K562 (cell line): ENCODE measurements around the gene TNKS2. TPM values are rescaled to one million over a fixed set of nuclear protein-coding genes. Genes with fewer than 3 reads are reported as not detected.

Experiments used
- ATAC-seq: fragments of 200-7000 bp; cut with Tn5 transposase; 3 replicates; pipeline ENCODE4 v1.9.1; 2020; ENCODE audit warnings: moderate library complexity
- BruUV-seq: library from RNA; stranded (reverse); fragments of 400-500 nt; replicated peaks from 2 replicates; lab custom pipeline; 2021; lab: Mats Ljungman, UMichigan
- CTCF ChIA-PET: fragments of 300-600 bp; formaldehyde crosslinking; extraction: SDS; loops from one replicate; lab custom pipeline; 2021; ENCODE audit warnings: low intra/inter-chr PET ratio; lab: Yijun Ruan, JAX
- POLR2A ChIA-PET: fragments of 300-600, 350-650 bp; sonication (Branson Sonifier 250); formaldehyde crosslinking; extraction: SDS; loops from one replicate; lab custom pipeline; 2021; ENCODE audit warnings: antibody characterized with exemption, inconsistent platforms; lab: Yijun Ruan, JAX
- DNase-seq, 4 experiments: peaks; one replicate each; pipeline versions ENCODE4 v3.0.0 to v3.0.0-alpha.2; 2011 to 2018; ENCODE audit warnings: low spot score in 3 of 4, mixed read lengths in 3 of 4; ENCODE audit errors: extremely low read depth in 1 of 4
- FAIRE-seq: peaks from 2 replicates; lab custom pipeline; 2011; peaks lifted over from hg19 to GRCh38; lab: Jason Lieb, UNC
- H2AFZ ChIP-seq: 2 replicates; pipeline ENCODE4 v1.6.0; 2011; ENCODE audit warnings: low read depth, low read length, control low read depth, inconsistent platforms
- H3K27ac ChIP-seq: fragments of 200-600 bp; 3 replicates; pipeline ENCODE4 v1.8.0; 2011; ENCODE audit warnings: low read depth, mild to moderate bottlenecking, control low read depth, inconsistent platforms, low read length, moderate library complexity, mixed read lengths; ENCODE audit errors: extremely low read depth
- H3K27me3 ChIP-seq, 2 experiments: fragments of 300-600 bp in 1 of 2; 2 replicates in 1 of 2; 3 replicates in 1 of 2; pipeline versions ENCODE4 v1.6.0 to v1.8.0; 2011; ENCODE audit warnings: inconsistent platforms in 2 of 2, low read length in 2 of 2, mild to moderate bottlenecking in 1 of 2, mixed read lengths in 1 of 2, moderate library complexity in 1 of 2; ENCODE audit not compliant: control insufficient read depth in 2 of 2, insufficient read depth in 2 of 2
- H3K36me3 ChIP-seq: fragments of 300-600 bp; 3 replicates; pipeline ENCODE4 v1.8.0; 2011; ENCODE audit warnings: mild to moderate bottlenecking, low read length, inconsistent platforms; ENCODE audit not compliant: control insufficient read depth, insufficient read depth
- H3K4me1 ChIP-seq, 2 experiments: fragments of 200-600 bp in 1 of 2; replicated peaks in 1 of 2; 2 replicates in 1 of 2; 3 replicates in 1 of 2; pipeline versions ENCODE4 v1.5.1 to v1.8.0; 2011; ENCODE audit warnings: inconsistent platforms in 2 of 2, low read length in 2 of 2, mild to moderate bottlenecking in 1 of 2, mixed read lengths in 1 of 2, moderate library complexity in 1 of 2; ENCODE audit not compliant: control insufficient read depth in 2 of 2, insufficient read depth in 2 of 2
- H3K4me2 ChIP-seq: 2 replicates; pipeline ENCODE4 v1.6.1; 2011; ENCODE audit warnings: low read length, control low read depth, inconsistent platforms, mixed read lengths; ENCODE audit not compliant: insufficient read depth
- H3K4me3 ChIP-seq: fragments of 200-600 bp; sonication (generic), shearing (Covaris generic); 2 replicates; pipeline ENCODE4 v1.5.1; 2016; ENCODE audit warnings: control low read depth, inconsistent platforms
- H3K79me2 ChIP-seq: fragments of 200-600 bp; 3 replicates; pipeline ENCODE4 v1.8.0; 2011; ENCODE audit warnings: low read length, inconsistent platforms; ENCODE audit not compliant: control insufficient read depth, insufficient read depth
- H3K9ac ChIP-seq, 2 experiments: 2 replicates each; pipeline versions ENCODE4 v1.6.0 to v1.6.1; 2011; ENCODE audit warnings: low read depth in 2 of 2, low read length in 2 of 2, control low read depth in 1 of 2, inconsistent platforms in 1 of 2, mild to moderate bottlenecking in 1 of 2, mixed read lengths in 1 of 2; ENCODE audit not compliant: insufficient read depth in 1 of 2
- H3K9me1 ChIP-seq: one replicate; pipeline ENCODE4 v1.6.0; 2011; ENCODE audit warnings: inconsistent platforms, mild to moderate bottlenecking, low read length, moderate library complexity; ENCODE audit not compliant: control insufficient read depth, insufficient read depth
- H3K9me3 ChIP-seq: replicated peaks from 2 replicates; pipeline ENCODE4 v1.5.1; 2011; ENCODE audit warnings: low read depth, low read length, inconsistent platforms; ENCODE audit not compliant: control insufficient read depth, insufficient read depth
- H4K20me1 ChIP-seq: replicated peaks from 2 replicates; pipeline ENCODE4 v1.6.1; 2011; ENCODE audit warnings: low read length, inconsistent platforms, mixed read lengths; ENCODE audit not compliant: control insufficient read depth, insufficient read depth
- BMI1 ChIP-seq: fragments of 150-350 bp; IDR thresholded peaks from 2 replicates; pipeline ENCODE4 v1.6.1; 2014; ENCODE audit warnings: low read length
- COPS2 ChIP-seq: fragments of 450-650 bp; conservative IDR thresholded peaks from 2 replicates; pipeline ENCODE4 v1.6.1; 2016; ENCODE audit warnings: mild to moderate bottlenecking, moderate library complexity
- KDM4B ChIP-seq, 2 experiments: fragments of 450-650 bp in 1 of 2; sonication (generic) in 1 of 2; IDR thresholded peaks; 2 replicates each; pipeline ENCODE4 v1.6.1; 2016 to 2017; ENCODE audit warnings: borderline replicate concordance in 2 of 2, antibody characterized with exemption in 1 of 2, low read depth in 1 of 2, mild to moderate bottlenecking in 1 of 2
- KDM5B ChIP-seq: fragments of 200-600 bp; sonication (generic); IDR thresholded peaks from 2 replicates; pipeline ENCODE4 v1.6.1; 2012; ENCODE audit warnings: low read depth, mild to moderate bottlenecking, moderate library complexity, low read length, control low read depth, inconsistent platforms; ENCODE audit not compliant: insufficient replicate concordance
- NR4A1 ChIP-seq, 2 experiments: fragments of 250-450 bp in 1 of 2; fragments of 450-650 bp in 1 of 2; sonication (Bioruptor Pico) in 1 of 2; IDR thresholded peaks; 2 replicates each; pipeline versions ENCODE4 v1.4.0 to v1.6.1; 2016 to 2020; ENCODE audit warnings: mild to moderate bottlenecking in 2 of 2, missing compliant biosample characterization in 1 of 2, missing genetic modification characterization in 1 of 2, moderate library complexity in 1 of 2
- SIN3B ChIP-seq: fragments of 450-650 bp; IDR thresholded peaks from 2 replicates; pipeline ENCODE4 v1.6.1; 2017; ENCODE audit warnings: low read depth, mild to moderate bottlenecking, moderate library complexity
- SMARCB1 ChIP-seq: IDR thresholded peaks from 2 replicates; pipeline ENCODE4 v1.6.1; 2011; ENCODE audit warnings: improper control_type of control experiment, low read depth; ENCODE audit not compliant: insufficient read length
- SPI1 ChIP-seq: IDR thresholded peaks from 2 replicates; pipeline ENCODE4 v1.6.1; 2011; ENCODE audit warnings: low read depth, low read length, control low read depth, borderline replicate concordance
- SREBF1 ChIP-seq: fragments of 150-350 bp; IDR thresholded peaks from 2 replicates; pipeline ENCODE4 v1.6.1; 2014; ENCODE audit warnings: antibody characterized with exemption, low read depth, low read length, borderline replicate concordance
- ZC3H11A ChIP-seq: IDR thresholded peaks from 2 replicates; pipeline ENCODE4 v1.6.1; 2012; ENCODE audit warnings: low read depth, low read length, improper control_type of control experiment
- ZNF174 ChIP-seq: fragments of 250-450 bp; sonication (Bioruptor Pico); IDR thresholded peaks from 2 replicates; pipeline ENCODE4 v1.4.0; 2020; ENCODE audit warnings: mild to moderate bottlenecking
- ZNF239 ChIP-seq: fragments of 250-450 bp; sonication (Bioruptor Pico); IDR thresholded peaks from 2 replicates; pipeline ENCODE4 v1.4.0; 2020; ENCODE audit warnings: mild to moderate bottlenecking
- ZNF584 ChIP-seq: fragments of 200-800 bp; sonication (Bioruptor generic); IDR thresholded peaks from 2 replicates; pipeline ENCODE4 v1.6.1; 2016; ENCODE audit warnings: low read depth, mild to moderate bottlenecking, missing genetic modification characterization, missing compliant biosample characterization
- ZNF589 ChIP-seq: fragments of 200-800 bp; sonication (Bioruptor generic); IDR thresholded peaks from 2 replicates; pipeline ENCODE4 v1.6.1; 2016; ENCODE audit warnings: low read depth, missing genetic modification characterization, missing compliant biosample characterization
- WGBS: fragments of 100-300 bp; shearing (Covaris generic); methylation state at CpG from one replicate; pipeline ENCODE4 v1.1.6; 2016; ENCODE audit warnings: low coverage, mixed read lengths; ENCODE audit not compliant: insufficient coverage; ENCODE audit errors: missing lambda C conversion rate; 5-methylcytosine and 5-hydroxymethylcytosine counted together
- in situ Hi-C: fragments of 300-500 bp; cut with MboI; formaldehyde crosslinking; loops from 4 replicates; pipeline ENCODE4 v1.15.0; 2018; ENCODE audit warnings: inconsistent platforms, mixed read lengths
- intact Hi-C: fragments of 100-400 bp; cut with micrococcal nuclease; formaldehyde crosslinking; loops from 2 replicates; pipeline ENCODE4 v1.14.2; 2022
- polyA plus RNA-seq, 8 experiments: library from polyadenylated mRNA; depleted of rRNA in 4 of 8; stranded (reverse) in 5 of 8; unstranded in 3 of 8; fragments of >200 nt; fragmentation: Nextera tagmentation in 2 of 8; fragmentation: Illumina TruSeq in 1 of 8; extraction: Ambion mirVana in 2 of 8; extraction: Trizol in 1 of 8; gene quantifications; 2 replicates each; pipeline versions ENCODE4 v1.2.1 to v1.2.3, GENCODE V29; 2011 to 2014; ENCODE audit warnings: inconsistent platforms in 1 of 8, missing spikeins in 1 of 8
- total RNA-seq, 7 experiments: library from RNA; depleted of rRNA in 6 of 7; stranded (reverse); fragments of >200 nt in 6 of 7; fragmentation: Illumina TruSeq in 2 of 7; extraction: Trizol in 2 of 7; gene quantifications; 2 replicates each; pipeline versions ENCODE4 v1.2.1 to v1.2.3, GENCODE V29; 2011 to 2021; ENCODE audit warnings: low replicate concordance in 1 of 7
- TF ChIP-seq, protein P1 (sequence below): sonication (generic); formaldehyde crosslinking; IDR thresholded peaks from 2 replicates; pipeline ENCODE4 v1.8.0; 2022; ENCODE audit warnings: mild to moderate bottlenecking, missing genetic modification reagents
- TF ChIP-seq, protein P2 (sequence below): sonication (generic); formaldehyde crosslinking; IDR thresholded peaks from 2 replicates; pipeline ENCODE4 v1.4.0; 2020; ENCODE audit warnings: mild to moderate bottlenecking, missing genetic modification reagents
- TF ChIP-seq, protein P3 (sequence below): fragments of 250-450 bp; sonication (Bioruptor Pico); IDR thresholded peaks from 2 replicates; pipeline ENCODE4 v1.5.0; 2021
- TF ChIP-seq, protein P4 (sequence below): fragments of 250-450 bp; sonication (Bioruptor Pico); IDR thresholded peaks from 2 replicates; pipeline ENCODE4 v1.4.0; 2020; ENCODE audit warnings: borderline replicate concordance

The TNKS2 gene
- total and polyA plus RNA-seq, 9 of the 15 experiments (the other 6 are each of a cell fraction or from before 2014, with no cell fraction given) = 3.5 to 19.8 (median 8.6) TPM

DNA sequence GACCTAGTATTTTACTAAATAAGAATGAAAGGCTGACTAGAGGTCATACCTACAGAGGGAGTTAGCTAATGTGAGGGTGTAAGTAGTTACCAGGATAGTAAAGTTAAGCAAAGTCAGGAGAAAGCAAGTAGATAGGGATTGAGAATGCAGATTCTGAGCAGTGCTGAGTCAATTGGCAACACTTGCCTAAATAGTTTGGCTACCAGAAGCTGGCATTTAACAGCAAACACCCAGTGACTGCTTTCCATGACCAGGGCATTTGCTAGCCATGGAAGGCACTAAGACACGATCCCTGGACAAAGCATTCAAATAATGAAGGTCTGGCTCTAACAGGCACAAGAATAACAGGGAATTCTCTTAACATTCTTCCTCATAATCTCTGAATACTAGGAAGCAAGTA is 25.9 kb downstream of the TNKS2 start (continued):
- TF ChIP-seq KDM5B (no peak), KDM4B (IDR thresholded peaks at IDR 0.05; ENCODE audit: borderline replicate concordance in 2 of 2, low read depth in 1 of 2) (no peak)
- TF ChIP-seq, protein P1, sequence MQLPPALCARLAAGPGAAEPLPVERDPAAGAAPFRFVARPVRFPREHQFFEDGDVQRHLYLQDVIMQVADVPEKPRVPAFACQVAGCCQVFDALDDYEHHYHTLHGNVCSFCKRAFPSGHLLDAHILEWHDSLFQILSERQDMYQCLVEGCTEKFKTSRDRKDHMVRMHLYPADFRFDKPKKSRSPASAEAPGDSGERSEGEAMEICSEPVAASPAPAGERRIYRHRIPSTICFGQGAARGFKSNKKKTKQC (CRISPR knock-in tag) = no peak

DNA sequence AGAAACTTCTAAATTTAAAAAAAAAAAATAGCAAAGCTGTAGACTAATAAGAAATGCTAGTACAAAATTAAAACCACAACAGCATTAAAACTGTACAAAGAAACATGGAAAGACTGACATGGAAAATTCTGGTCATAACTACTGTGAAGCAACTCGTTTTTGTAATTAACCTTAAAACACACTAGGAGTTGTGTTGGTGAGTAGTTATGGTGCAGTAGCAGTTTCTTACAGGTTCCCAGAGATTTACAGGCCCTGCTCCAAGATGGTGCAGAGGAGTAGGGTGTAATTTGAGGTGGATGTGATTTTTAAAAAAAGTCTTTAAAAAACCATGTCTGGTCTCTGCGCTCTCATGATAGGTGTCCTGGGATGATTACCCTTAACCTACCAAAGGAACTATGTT is 31.0 kb downstream of the TNKS2 start:
- no TSS peak for BruUV-seq
- H3K36me3 ChIP-seq = peaks cover 88% of the 10 kb centered on the region
- TF ChIP-seq, protein P2, sequence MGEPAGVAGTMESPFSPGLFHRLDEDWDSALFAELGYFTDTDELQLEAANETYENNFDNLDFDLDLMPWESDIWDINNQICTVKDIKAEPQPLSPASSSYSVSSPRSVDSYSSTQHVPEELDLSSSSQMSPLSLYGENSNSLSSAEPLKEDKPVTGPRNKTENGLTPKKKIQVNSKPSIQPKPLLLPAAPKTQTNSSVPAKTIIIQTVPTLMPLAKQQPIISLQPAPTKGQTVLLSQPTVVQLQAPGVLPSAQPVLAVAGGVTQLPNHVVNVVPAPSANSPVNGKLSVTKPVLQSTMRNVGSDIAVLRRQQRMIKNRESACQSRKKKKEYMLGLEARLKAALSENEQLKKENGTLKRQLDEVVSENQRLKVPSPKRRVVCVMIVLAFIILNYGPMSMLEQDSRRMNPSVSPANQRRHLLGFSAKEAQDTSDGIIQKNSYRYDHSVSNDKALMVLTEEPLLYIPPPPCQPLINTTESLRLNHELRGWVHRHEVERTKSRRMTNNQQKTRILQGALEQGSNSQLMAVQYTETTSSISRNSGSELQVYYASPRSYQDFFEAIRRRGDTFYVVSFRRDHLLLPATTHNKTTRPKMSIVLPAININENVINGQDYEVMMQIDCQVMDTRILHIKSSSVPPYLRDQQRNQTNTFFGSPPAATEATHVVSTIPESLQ (CRISPR knock-in tag) = no peak
- TF ChIP-seq ZNF174 (CRISPR knock-in tag) (no peak), SMARCB1 (no peak), SREBF1 (no peak), SPI1 (no peak), ZNF584 (CRISPR knock-in tag) (no peak), ZNF589 (no peak), NR4A1 (CRISPR knock-in tag; IDR thresholded peaks at IDR 0.05) (no peak), NR4A1 (tag; IDR thresholded peaks at IDR 0.05) (no peak), COPS2 (no peak), BMI1 (no peak), ZNF239 (no peak), SIN3B (no peak), ZC3H11A (no peak)
- TF ChIP-seq, protein P3, sequence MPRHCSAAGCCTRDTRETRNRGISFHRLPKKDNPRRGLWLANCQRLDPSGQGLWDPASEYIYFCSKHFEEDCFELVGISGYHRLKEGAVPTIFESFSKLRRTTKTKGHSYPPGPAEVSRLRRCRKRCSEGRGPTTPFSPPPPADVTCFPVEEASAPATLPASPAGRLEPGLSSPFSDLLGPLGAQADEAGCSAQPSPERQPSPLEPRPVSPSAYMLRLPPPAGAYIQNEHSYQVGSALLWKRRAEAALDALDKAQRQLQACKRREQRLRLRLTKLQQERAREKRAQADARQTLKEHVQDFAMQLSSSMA (CRISPR knock-in tag) = no peak
- TF ChIP-seq, protein P4, sequence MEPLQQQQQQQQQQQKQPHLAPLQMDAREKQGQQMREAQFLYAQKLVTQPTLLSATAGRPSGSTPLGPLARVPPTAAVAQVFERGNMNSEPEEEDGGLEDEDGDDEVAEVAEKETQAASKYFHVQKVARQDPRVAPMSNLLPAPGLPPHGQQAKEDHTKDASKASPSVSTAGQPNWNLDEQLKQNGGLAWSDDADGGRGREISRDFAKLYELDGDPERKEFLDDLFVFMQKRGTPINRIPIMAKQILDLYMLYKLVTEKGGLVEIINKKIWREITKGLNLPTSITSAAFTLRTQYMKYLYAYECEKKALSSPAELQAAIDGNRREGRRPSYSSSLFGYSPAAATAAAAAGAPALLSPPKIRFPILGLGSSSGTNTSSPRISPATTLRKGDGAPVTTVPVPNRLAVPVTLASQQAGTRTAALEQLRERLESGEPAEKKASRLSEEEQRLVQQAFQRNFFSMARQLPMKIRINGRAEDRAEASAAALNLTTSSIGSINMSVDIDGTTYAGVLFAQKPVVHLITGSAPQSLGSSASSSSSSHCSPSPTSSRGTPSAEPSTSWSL (CRISPR knock-in tag) = no peak

More for the DNA sequence above, 31.0 kb downstream of the TNKS2 start:
- no peaks in the 10 kb centered on the region for H3K9me3 ChIP-seq
- no peaks in the 10 kb centered on the region for H3K9me1 ChIP-seq
- ChIA-PET CTCF (no interaction called here), POLR2A (no interaction called here)
- no peaks in the 10 kb centered on the region for H3K79me2 ChIP-seq
- H2AFZ ChIP-seq = no peak overlapping the region
- no peak for FAIRE-seq
- in situ Hi-C loops = no loop called here
- ATAC-seq = no peak
- no peak overlapping the region for H3K4me2 ChIP-seq
- 66% methylated on average over 2 of the region's 2 CpGs for WGBS
- no peak for DNase-seq
- intact Hi-C loops = no loop called here
- no peak overlapping the region for H3K27ac ChIP-seq
- no peak overlapping the region for H3K9ac ChIP-seq
- no peak overlapping the region for H3K4me3 ChIP-seq
- no peaks in the 10 kb centered on the region for H3K27me3 ChIP-seq
- no peaks in the 10 kb centered on the region for H4K20me1 ChIP-seq
- no peaks in the 10 kb centered on the region for H3K4me1 ChIP-seq
